Nucleus accumbens (tissue), 56 donors: ENCODE results near the gene TREML4.

ENCODE experiments used
- DNase-seq, 56 donors: peaks; one replicate each; lab custom pipeline; 2025; lab: John Stamatoyannopoulos, UW

TREML4 gene

GRCh38 chr6:41278699-41279405 lies 50.7 kb downstream of the TREML4 start:
- DNase-seq, result peak in 6 of 56 donors; percentile 5 to 33 (median 18)

DNA sequence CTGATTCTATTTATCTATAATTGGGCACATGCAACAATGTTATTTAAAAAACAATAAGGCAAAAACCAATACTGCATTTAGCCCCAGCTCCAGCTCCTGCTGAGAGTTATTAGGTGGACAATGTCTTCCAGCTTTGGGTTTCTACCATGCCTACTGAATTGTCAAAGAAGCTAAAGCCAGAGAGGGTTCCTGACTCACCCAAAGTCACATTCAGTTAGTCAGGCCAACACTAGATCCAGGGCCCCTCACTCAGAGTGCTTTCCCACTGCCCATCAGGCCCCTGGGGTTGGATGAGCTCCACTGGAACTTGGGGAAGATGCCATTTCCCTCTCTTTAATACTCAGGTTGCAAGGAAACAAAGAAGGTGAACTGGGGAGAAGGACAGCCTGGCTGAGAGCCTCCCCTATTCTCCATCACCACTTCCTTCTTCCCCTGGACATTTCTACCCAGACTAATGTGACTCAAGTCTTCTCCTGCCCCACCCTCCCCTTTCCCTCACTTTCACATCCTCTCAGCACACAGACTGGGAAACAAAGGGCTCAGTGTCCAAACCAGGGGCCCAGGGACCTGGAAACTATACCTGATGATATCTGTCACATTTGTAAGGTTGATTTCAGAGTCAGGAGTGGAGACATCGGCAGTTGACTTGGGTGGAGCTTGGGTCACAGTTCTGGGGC lies 52.4 kb downstream of the TREML4 start:
- DNase-seq, result no peak

DNA sequence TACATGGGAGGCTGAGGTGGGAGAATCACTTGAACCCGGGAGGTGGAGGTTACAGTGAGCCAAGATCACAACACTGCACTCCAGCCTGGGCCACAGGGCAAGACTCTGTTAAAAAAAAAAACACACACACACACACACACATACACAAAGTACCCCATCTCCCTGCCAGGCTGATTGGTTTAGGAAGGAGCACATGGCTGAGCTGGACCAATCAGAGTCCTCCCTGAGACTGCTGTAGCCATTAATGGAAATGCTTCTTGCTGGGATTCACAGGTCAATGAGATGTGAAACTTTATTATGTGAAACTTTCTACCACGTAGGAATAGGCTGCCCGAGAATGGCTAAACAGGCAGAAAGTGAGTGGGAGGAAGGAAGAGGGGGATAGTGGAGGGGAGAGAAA lies 55.5 kb downstream of the TREML4 start:
- no peak for DNase-seq

DNA sequence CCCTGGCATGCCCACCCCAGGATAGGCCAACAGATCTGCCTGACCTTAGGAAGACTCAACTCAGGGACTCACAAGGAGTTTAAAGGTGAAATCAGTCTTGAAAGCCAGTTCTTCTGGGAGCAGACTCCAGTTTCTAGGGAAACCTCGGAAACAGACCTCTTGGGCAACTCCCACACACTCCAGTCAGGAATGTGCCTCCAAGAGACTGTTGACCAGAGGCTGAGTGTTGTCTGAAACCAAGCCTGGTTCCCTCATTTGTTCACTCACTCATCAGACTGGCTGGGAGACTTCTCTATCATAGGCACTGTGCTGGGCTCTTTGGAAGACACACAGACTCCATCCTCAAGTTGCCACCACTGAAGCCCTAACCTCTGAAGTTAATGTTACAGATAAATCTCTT lies 56.6 kb downstream of the TREML4 start:
- no peak for DNase-seq

GRCh38 chr6:41286544-41287346 lies 58.6 kb downstream of the TREML4 start, which contains the start of gene TREM1:
Gene TREM1 (minus strand): TSS chr6:41286682. CDS start chr6:41286655, 27 bp downstream.
- DNase-seq, result peak in 2 of 56 donors; percentile 12 to 22

DNA sequence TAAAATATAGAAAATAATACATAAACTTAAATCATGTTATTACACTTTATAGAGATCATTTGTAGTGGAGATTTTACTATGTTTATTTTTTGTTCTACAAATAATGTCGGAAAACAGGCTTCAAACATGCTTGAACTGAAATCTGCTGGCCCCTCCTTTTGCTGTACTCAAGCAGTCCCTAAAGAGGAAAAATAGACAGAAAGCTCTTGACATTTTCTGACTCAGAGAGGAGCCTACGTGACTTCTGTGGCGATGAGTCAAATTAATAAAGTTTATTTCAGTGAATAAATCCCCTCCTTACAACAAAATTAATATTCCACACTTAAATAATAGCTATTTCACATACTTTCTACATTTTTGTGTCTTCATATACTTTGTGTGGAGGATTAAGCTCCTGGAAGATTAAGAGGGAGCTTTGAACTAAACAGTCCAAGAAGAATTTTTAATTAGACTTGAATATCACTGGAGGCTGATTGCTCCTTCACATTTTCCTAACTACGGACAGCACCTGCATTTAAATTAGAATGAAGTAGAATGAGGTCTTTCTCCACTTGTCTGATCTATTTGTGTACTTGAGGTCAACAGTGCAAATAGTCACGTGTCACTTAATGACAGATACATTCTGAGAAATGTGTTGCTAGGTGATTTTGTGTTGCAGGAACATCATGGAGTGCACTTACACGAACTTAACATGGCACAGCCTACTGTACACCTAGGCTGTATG lies 60.0 kb downstream of the TREML4 start:
- DNase-seq, result peak in 2 of 56 donors; percentile 17 to 18
